Hematopoietic multipotent progenitor cell treated with erythropoietin and hydrocortisone succinate and interleukin-3 and kit ligand, for 17 days (in vitro differentiated cells): Measurements from ENCODE around the gene ZNF782.
A peak's percentile ranks its signal among the peaks of the same experiment; 100 is the strongest.
"Not testable (repeated sequence)": the region's sequence is repeated elsewhere in the genome, so short reads cannot be mapped to it uniquely, and the experiment has no call there.

Experiments
- DNase-seq: peaks from one replicate; pipeline ENCODE4 v3.0.0-alpha.2; 2015; ENCODE audit warnings: low spot score

Gene ZNF782

GRCh38 chr9:96852676-96853075 is 1.6 kb downstream of the ZNF782 start:
- no peak for DNase-seq

- DNase-seq, result no peak
These were observed 10.3 kb downstream of the ZNF782 start for GRCh38 chr9:96844040-96844439.

GRCh38 chr9:96818533-96818932 is 35.8 kb downstream of the ZNF782 start:
- no peak for DNase-seq

- no peak for DNase-seq
These were observed 36.3 kb downstream of the ZNF782 start for GRCh38 chr9:96817973-96818372.

- DNase-seq, result no peak
These were observed 40.7 kb downstream of the ZNF782 start for GRCh38 chr9:96813607-96814006.

- DNase-seq, result not testable (repeated sequence)
These were observed 55.4 kb downstream of the ZNF782 start for GRCh38 chr9:96798959-96799358.

- DNase-seq, result no peak
These were observed 70.3 kb downstream of the ZNF782 start for GRCh38 chr9:96784021-96784420.

- no peak for DNase-seq
These were observed 72.1 kb downstream of the ZNF782 start for GRCh38 chr9:96782235-96782634.

- DNase-seq, result no peak
These were observed 72.8 kb downstream of the ZNF782 start for GRCh38 chr9:96781552-96781951.

GRCh38 chr9:96779089-96779488 is 75.2 kb downstream of the ZNF782 start:
- DNase-seq, result peak; percentile 7

- no peak for DNase-seq
These were observed 76.9 kb downstream of the ZNF782 start for GRCh38 chr9:96777426-96777864.

GRCh38 chr9:96771124-96771523 is 83.2 kb downstream of the ZNF782 start:
- DNase-seq, result no peak

- DNase-seq, result no peak
These were observed 84.3 kb downstream of the ZNF782 start for GRCh38 chr9:96769989-96770388.
